A673 (cell line): ENCODE data around the gene BCAR1. TPM values are rescaled to one million over a fixed set of nuclear protein-coding genes. Genes with fewer than 3 reads are reported as not detected.

ENCODE experiments used
- BruUV-seq: library from RNA; stranded (reverse); fragments of 400-500 nt; replicated peaks from 2 replicates; lab custom pipeline; 2021; lab: Mats Ljungman, UMichigan
- CTCF ChIA-PET: fragments of 300-600 bp; sonication (Branson Sonifier 250); formaldehyde crosslinking; loops from one replicate; lab custom pipeline; 2022; ENCODE audit warnings: antibody characterized with exemption; lab: Charles Lee
- POLR2A ChIA-PET: fragments of 300-600 bp; sonication (Branson Sonifier 250); formaldehyde crosslinking; loops from one replicate; lab custom pipeline; 2022; ENCODE audit warnings: antibody characterized with exemption; ENCODE audit not compliant: low non-redundant PET; lab: Charles Lee
- DNase-seq: peaks from one replicate; pipeline ENCODE4 v3.0.0-alpha.2; 2015; ENCODE audit warnings: low spot score
- H3K27ac ChIP-seq: fragments of 200-600 bp; sonication (generic); 2 replicates; pipeline ENCODE4 v1.5.1; 2016; ENCODE audit warnings: mixed run types, low read depth, mild to moderate bottlenecking, mixed read lengths, antibody characterized with exemption, low read length; ENCODE audit not compliant: poor library complexity, severe bottlenecking
- H3K27me3 ChIP-seq: fragments of 200-600 bp; sonication (generic); replicated peaks from 2 replicates; pipeline ENCODE4 v1.6.1; 2017; ENCODE audit warnings: mixed run types, low read depth, mild to moderate bottlenecking, mixed read lengths, antibody characterized with exemption, low read length; ENCODE audit not compliant: insufficient read depth, poor library complexity
- H3K36me3 ChIP-seq: fragments of 200-600 bp; sonication (generic); 2 replicates; pipeline ENCODE4 v1.6.1; 2016; ENCODE audit warnings: mixed run types, mild to moderate bottlenecking, mixed read lengths, antibody characterized with exemption, low read length; ENCODE audit not compliant: insufficient read depth, poor library complexity, severe bottlenecking
- H3K4me1 ChIP-seq: fragments of 200-600 bp; sonication (generic); 2 replicates; pipeline ENCODE4 v1.6.1; 2017; ENCODE audit warnings: mixed run types, mild to moderate bottlenecking, mixed read lengths, antibody characterized with exemption, low read length; ENCODE audit not compliant: insufficient read depth, poor library complexity, severe bottlenecking
- H3K4me3 ChIP-seq: fragments of 200-600 bp; sonication (generic); 2 replicates; pipeline ENCODE4 v1.5.1; 2016; ENCODE audit warnings: low read depth, mixed run types, mild to moderate bottlenecking, mixed read lengths, low read length; ENCODE audit not compliant: poor library complexity, severe bottlenecking
- H3K9me3 ChIP-seq: fragments of 200-600 bp; sonication (generic); 2 replicates; pipeline ENCODE4 v1.6.1; 2016; ENCODE audit warnings: mixed run types, low read depth, mild to moderate bottlenecking, mixed read lengths, antibody characterized with exemption, low read length; ENCODE audit not compliant: poor library complexity, severe bottlenecking
- EZH2 ChIP-seq: fragments of 200-600 bp; sonication (generic); IDR thresholded peaks from 2 replicates; pipeline ENCODE4 v1.6.1; 2017; ENCODE audit warnings: borderline replicate concordance, low read depth, mild to moderate bottlenecking, mixed read lengths, antibody characterized with exemption, low read length; ENCODE audit not compliant: poor library complexity, severe bottlenecking
- intact Hi-C: fragments of 100-400 bp; cut with micrococcal nuclease; formaldehyde crosslinking; loops from one replicate; pipeline ENCODE4 v1.10.0; 2022; ENCODE audit not compliant: unreplicated experiment
- total RNA-seq: library from RNA; stranded (reverse); gene quantifications from 2 replicates; pipeline ENCODE4 v1.2.3, GENCODE V29; 2021
- TF ChIP-seq, protein P1 (sequence below): fragments of 300-800, 200-600 bp; sonication (generic); conservative IDR thresholded peaks from 2 replicates; pipeline ENCODE4 v1.5.1; 2017; ENCODE audit warnings: low read depth, mild to moderate bottlenecking, antibody characterized with exemption, low read length, moderate library complexity, mixed read lengths

BCAR1 gene
- total RNA-seq, 1 experiment from 2014 or later = 42.2 TPM

DNA sequence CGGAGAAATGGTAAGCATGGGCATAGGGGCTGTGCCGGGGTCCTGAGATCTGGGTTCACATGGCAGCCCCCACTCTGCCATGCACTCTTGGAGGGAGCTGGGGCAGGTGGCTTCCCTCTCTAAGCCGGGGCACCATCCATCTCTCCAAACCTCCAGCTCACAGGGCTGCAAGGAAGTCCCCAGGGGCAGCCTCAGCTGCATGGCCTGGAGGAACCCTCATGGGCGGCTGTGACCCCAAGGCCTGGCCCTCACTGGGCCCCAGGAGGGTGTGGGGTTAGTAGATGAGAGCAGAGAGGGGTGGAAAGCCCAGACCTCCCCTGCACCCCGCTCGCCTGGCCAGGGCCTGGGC, 47.0 kb downstream of the BCAR1 start:
- intact Hi-C loops = no loop called here
- BruUV-seq = no TSS peak
- POLR2A ChIA-PET = no interaction called here
- Histone ChIP-seq H3K36me3 (no peaks in the 10 kb centered on the region), H3K4me1 (no peaks in the 10 kb centered on the region), H3K27me3 (no peaks in the 10 kb centered on the region), H3K4me3 (no peak overlapping the region), H3K9me3 (no peaks in the 10 kb centered on the region), H3K27ac (no peak overlapping the region)
- no peak for DNase-seq
- CTCF ChIA-PET = interaction anchor here (0.7 kb wide), 1 partner anchor 29 kb away, joined by 3 read pairs; no protein-coding TSS in a partner anchor
- TF ChIP-seq, protein P1, sequence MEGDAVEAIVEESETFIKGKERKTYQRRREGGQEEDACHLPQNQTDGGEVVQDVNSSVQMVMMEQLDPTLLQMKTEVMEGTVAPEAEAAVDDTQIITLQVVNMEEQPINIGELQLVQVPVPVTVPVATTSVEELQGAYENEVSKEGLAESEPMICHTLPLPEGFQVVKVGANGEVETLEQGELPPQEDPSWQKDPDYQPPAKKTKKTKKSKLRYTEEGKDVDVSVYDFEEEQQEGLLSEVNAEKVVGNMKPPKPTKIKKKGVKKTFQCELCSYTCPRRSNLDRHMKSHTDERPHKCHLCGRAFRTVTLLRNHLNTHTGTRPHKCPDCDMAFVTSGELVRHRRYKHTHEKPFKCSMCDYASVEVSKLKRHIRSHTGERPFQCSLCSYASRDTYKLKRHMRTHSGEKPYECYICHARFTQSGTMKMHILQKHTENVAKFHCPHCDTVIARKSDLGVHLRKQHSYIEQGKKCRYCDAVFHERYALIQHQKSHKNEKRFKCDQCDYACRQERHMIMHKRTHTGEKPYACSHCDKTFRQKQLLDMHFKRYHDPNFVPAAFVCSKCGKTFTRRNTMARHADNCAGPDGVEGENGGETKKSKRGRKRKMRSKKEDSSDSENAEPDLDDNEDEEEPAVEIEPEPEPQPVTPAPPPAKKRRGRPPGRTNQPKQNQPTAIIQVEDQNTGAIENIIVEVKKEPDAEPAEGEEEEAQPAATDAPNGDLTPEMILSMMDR = no peak
- no peak for TF ChIP-seq EZH2

DNA sequence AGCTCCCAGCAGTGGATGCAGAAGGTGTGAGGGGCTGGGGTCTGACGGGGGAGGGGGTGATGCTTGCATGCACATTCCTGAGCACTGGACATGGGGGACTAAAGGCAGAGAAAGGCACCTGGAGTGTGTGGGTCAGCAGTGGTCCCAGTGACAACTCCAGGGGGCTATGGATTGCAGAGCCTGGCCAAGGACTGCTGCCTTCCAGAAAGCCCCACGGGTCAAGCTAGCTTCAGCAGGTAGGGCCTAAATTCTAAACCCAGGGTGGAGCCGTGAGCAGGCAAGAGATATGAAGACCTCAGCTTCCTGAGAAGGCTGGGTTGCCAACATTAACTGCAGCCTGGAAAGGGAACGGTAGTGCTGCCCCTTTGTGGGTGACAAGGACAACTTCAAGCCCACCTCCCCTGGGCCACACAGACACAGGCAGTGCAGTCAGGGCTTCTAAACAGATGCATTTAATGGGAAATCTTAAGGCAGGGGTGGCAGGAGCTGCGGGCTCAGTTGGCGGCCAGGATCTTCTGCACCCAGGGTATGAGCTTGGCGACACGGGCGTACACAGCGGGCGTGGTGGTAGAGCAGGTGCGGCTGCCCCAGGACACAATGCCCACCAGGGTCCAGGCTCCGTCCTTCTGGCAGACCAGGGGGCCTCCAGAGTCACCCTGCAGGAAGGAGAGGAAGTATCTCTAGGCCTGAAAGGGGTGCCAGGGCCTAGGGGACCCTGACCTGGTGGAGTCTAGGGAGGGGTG, 47.6 kb downstream of the BCAR1 start:
- no peaks in the 10 kb centered on the region for H3K9me3 ChIP-seq
- TF ChIP-seq EZH2 = no peak
- TF ChIP-seq, protein P1 = no peak
- no peak overlapping the region for H3K27ac ChIP-seq
- H3K4me1 ChIP-seq = no peaks in the 10 kb centered on the region
- no TSS peak for BruUV-seq
- no peaks in the 10 kb centered on the region for H3K36me3 ChIP-seq
- no peaks in the 10 kb centered on the region for H3K27me3 ChIP-seq
- ChIA-PET CTCF (interaction anchor here (0.7 kb wide), 1 partner anchor 30 kb away, joined by 3 read pairs; no protein-coding TSS in a partner anchor), POLR2A (no interaction called here)
- intact Hi-C loops = no loop called here
- DNase-seq = no peak
- H3K4me3 ChIP-seq = no peak overlapping the region

DNA sequence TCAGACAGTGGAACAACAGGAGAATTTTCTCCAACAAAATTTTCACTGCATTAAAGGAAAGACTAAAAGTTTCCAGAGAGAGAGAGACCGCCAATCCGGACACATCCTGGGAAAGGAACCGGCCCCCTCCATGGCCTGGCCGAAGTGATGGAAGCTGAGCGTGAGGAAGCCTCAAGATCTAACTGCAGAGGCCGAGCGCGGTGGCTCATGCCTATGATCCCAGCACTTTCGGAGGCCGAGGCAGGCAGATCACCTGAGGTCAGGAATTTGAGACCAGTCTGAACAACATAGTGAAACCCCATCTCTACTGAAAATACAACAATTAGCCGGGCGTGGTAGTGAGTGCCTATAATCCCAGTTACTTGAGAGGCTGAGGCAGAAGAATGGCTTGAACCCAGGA, 48.3 kb downstream of the BCAR1 start:
- H3K27ac ChIP-seq = no peak overlapping the region
- H3K36me3 ChIP-seq = no peaks in the 10 kb centered on the region
- ChIA-PET CTCF (no interaction called here), POLR2A (no interaction called here)
- no TSS peak for BruUV-seq
- H3K4me1 ChIP-seq = no peaks in the 10 kb centered on the region
- no peaks in the 10 kb centered on the region for H3K9me3 ChIP-seq
- no peaks in the 10 kb centered on the region for H3K27me3 ChIP-seq
- no peak for DNase-seq
- TF ChIP-seq, protein P1 = no peak
- no peak for TF ChIP-seq EZH2
- intact Hi-C loops = no loop called here
- no peak overlapping the region for H3K4me3 ChIP-seq
